GM06990 (cell line): ENCODE results near the gene NRSN1.

Experiments
- DNase-seq: peaks from one replicate; pipeline ENCODE4 v3.0.0-alpha.2; 2011; ENCODE audit not compliant: insufficient read length; ENCODE audit errors: extremely low read depth
- H3K27me3 ChIP-seq: replicated peaks from 2 replicates; pipeline ENCODE4 v1.6.0; 2011; ENCODE audit warnings: low read length; ENCODE audit not compliant: control insufficient read depth, insufficient read depth
- H3K36me3 ChIP-seq: 2 replicates; pipeline ENCODE4 v1.5.1; 2011; ENCODE audit warnings: low read length; ENCODE audit not compliant: control insufficient read depth, insufficient read depth
- H3K4me3 ChIP-seq: replicated peaks from 2 replicates; pipeline ENCODE4 v1.5.1; 2011; ENCODE audit warnings: low read depth, mild to moderate bottlenecking, control low read depth, low read length
- CTCF ChIP-seq: IDR thresholded peaks from 2 replicates; pipeline ENCODE4 v1.5.1; 2011; ENCODE audit warnings: low read length, control low read depth, mild to moderate bottlenecking, inconsistent platforms; ENCODE audit not compliant: insufficient read depth, poor library complexity, severe bottlenecking

The NRSN1 gene

DNA sequence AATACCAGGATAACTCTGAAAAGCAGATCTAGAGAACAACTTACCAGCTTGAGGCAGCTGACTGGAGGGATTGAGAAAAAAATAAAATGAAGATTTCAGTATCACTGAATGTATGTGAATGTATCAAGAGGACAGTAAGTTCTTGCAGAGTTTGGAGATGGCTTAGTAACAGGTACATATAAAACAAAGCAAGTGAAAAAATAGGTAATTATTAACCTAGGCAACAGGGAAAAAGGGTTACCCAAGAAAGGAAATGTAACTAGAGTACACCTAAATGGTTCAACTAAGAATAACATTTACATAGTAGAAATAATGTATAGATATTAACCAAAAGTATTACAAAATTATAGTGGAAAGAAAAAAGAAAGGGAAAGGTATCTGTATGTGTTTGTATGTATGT is 67.3 kb downstream of the NRSN1 start:
- no peaks in the 10 kb centered on the region; the same call in 1 of the 2 replicates for H3K27me3 ChIP-seq
- TF ChIP-seq CTCF: no peak
- H3K36me3 ChIP-seq: no peaks in the 10 kb centered on the region
- H3K4me3 ChIP-seq: no peak overlapping the region
- DNase-seq: no peak

GRCh38 chr6:24194978-24195700 is 69.1 kb downstream of the NRSN1 start:
- H3K4me3 ChIP-seq: no peak overlapping the region
- DNase-seq: no peak
- no peaks in the 10 kb centered on the region for H3K36me3 ChIP-seq
- TF ChIP-seq CTCF: no peak
- no peaks in the 10 kb centered on the region; the same call in 1 of the 2 replicates for H3K27me3 ChIP-seq

- no peak for DNase-seq
- no peak for TF ChIP-seq CTCF
- H3K4me3 ChIP-seq: no peak overlapping the region
- H3K36me3 ChIP-seq: no peaks in the 10 kb centered on the region
- no peaks in the 10 kb centered on the region; the same call in 1 of the 2 replicates for H3K27me3 ChIP-seq
These were observed 70.0 kb downstream of the NRSN1 start for GRCh38 chr6:24195836-24196597.
